Endodermal cell (in vitro differentiated cells): ENCODE measurements around the gene SLAMF7. TPM values are rescaled to one million over a fixed set of nuclear protein-coding genes. Genes with fewer than 3 reads are reported as not detected.
"Not testable (repeated sequence)": the region's sequence is repeated elsewhere in the genome, so short reads cannot be mapped to it uniquely, and the experiment has no call there.

Source experiments
- DNase-seq: peaks from one replicate; pipeline ENCODE4 v3.0.0-alpha.2; 2017
- H3K27ac ChIP-seq: 2 replicates; pipeline ENCODE4 v1.5.1; 2013; ENCODE audit warnings: mild to moderate bottlenecking, low read depth, low read length, moderate library complexity
- H3K27me3 ChIP-seq: 2 replicates; pipeline ENCODE4 v1.6.1; 2013; ENCODE audit warnings: mild to moderate bottlenecking, low read length, moderate library complexity; ENCODE audit not compliant: insufficient read depth, control insufficient read depth, poor library complexity, severe bottlenecking
- H3K36me3 ChIP-seq: 2 replicates; pipeline ENCODE4 v1.7.0; 2013; ENCODE audit warnings: mild to moderate bottlenecking, low read length, moderate library complexity; ENCODE audit not compliant: control insufficient read depth, insufficient read depth
- H3K4me1 ChIP-seq: one replicate; pipeline ENCODE4 v1.7.0; 2013; ENCODE audit warnings: low read length; ENCODE audit not compliant: control insufficient read depth, insufficient read depth
- H3K4me3 ChIP-seq: 2 replicates; pipeline ENCODE4 v1.5.1; 2013; ENCODE audit warnings: mild to moderate bottlenecking, low read length, moderate library complexity
- H3K9ac ChIP-seq: 2 replicates; pipeline ENCODE4 v1.6.1; 2013; ENCODE audit warnings: mild to moderate bottlenecking, low read length, moderate library complexity; ENCODE audit not compliant: poor library complexity, severe bottlenecking; ENCODE audit errors: extremely low read depth
- H3K9me3 ChIP-seq: 2 replicates; pipeline ENCODE4 v1.6.1; 2013; ENCODE audit warnings: mild to moderate bottlenecking, low read length, moderate library complexity; ENCODE audit not compliant: control insufficient read depth
- H3K27ac Mint-ChIP-seq: 2 replicates; pipeline ENCODE4 v1.8.0; 2020; ENCODE audit warnings: mixed read lengths
- H3K27me3 Mint-ChIP-seq: 2 replicates; pipeline ENCODE4 v1.8.0; 2021; ENCODE audit warnings: mild to moderate bottlenecking, mixed read lengths; ENCODE audit not compliant: insufficient read depth
- H3K36me3 Mint-ChIP-seq: 2 replicates; pipeline ENCODE4 v1.8.0; 2020; ENCODE audit warnings: low read depth, mixed read lengths
- H3K4me1 Mint-ChIP-seq: 2 replicates; pipeline ENCODE4 v1.8.0; 2020; ENCODE audit warnings: mixed read lengths
- H3K4me3 Mint-ChIP-seq: 2 replicates; pipeline ENCODE4 v1.8.0; 2020; ENCODE audit warnings: mild to moderate bottlenecking, moderate library complexity, mixed read lengths
- H3K9me3 Mint-ChIP-seq: 2 replicates; pipeline ENCODE4 v1.8.0; 2020; ENCODE audit warnings: mild to moderate bottlenecking, mixed read lengths
- WGBS, 2 experiments: methylation state at CpG; one replicate each; pipeline versions ENCODE4 v1.1.5 to v1.1.7; 2013; ENCODE audit warnings: missing lambda C conversion rate in 2 of 2, mixed read lengths in 1 of 2; ENCODE audit not compliant: insufficient coverage in 1 of 2, insufficient read length in 1 of 2; 5-methylcytosine and 5-hydroxymethylcytosine counted together
- total RNA-seq, 2 donors: library from RNA; stranded (reverse); fragmentation: NEBNext Ultra II Directional in 1 of 2; extraction: Animal tissue kit (Norgen Biotek cat#: 25700) in 1 of 2; gene quantifications; 2 replicates in 1 of 2; 3 replicates in 1 of 2; pipeline ENCODE4 v1.2.1, GENCODE V29; 2021
- TF ChIP-seq, protein P1 (sequence below): fragments of 200-600 bp; sonication (generic); conservative IDR thresholded peaks from 2 replicates; pipeline ENCODE4 v1.5.0; 2021; ENCODE audit warnings: antibody characterized with exemption, mild to moderate bottlenecking

The SLAMF7 gene
- total RNA-seq, 2 donors from 2014 or later = not detected

DNA sequence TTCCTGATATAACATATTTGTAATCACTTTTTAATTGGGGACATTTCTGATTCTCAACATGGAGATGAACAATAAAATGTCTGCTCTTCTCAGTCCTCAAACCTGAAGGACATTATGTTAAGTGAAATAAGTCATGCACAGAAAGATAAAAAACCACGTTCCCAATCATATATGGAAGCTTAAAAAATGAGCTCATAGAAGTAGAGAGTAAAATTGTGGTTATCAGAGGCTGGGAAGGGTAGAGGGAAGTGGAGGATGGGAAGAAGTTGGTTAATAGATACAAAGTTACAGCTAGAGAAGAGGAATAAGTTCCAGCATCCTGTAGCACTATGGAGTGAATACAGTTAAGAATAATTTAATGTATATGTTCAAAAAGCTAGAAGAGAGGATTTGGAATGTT, 25.9 kb upstream of the SLAMF7 start:
- H3K4me3 ChIP-seq = no peak overlapping the region
- 95% methylated on average over 1 of the region's 1 CpG; no CpG with 5 or more reads in 1 of the 2 experiments for WGBS, 2 experiments
- Mint-ChIP-seq H3K9me3 (no peaks in the 10 kb centered on the region), H3K4me3 (no peak overlapping the region), H3K27ac (no peak overlapping the region), H3K27me3 (no peaks in the 10 kb centered on the region), H3K36me3 (no peaks in the 10 kb centered on the region), H3K4me1 (no peaks in the 10 kb centered on the region)
- H3K36me3 ChIP-seq = no peaks in the 10 kb centered on the region
- no peak overlapping the region for H3K27ac ChIP-seq
- H3K9ac ChIP-seq = no peak overlapping the region
- H3K27me3 ChIP-seq = peaks cover 7% of the 10 kb centered on the region
- no peaks in the 10 kb centered on the region for H3K9me3 ChIP-seq
- H3K4me1 ChIP-seq = no peaks in the 10 kb centered on the region
- TF ChIP-seq, protein P1, sequence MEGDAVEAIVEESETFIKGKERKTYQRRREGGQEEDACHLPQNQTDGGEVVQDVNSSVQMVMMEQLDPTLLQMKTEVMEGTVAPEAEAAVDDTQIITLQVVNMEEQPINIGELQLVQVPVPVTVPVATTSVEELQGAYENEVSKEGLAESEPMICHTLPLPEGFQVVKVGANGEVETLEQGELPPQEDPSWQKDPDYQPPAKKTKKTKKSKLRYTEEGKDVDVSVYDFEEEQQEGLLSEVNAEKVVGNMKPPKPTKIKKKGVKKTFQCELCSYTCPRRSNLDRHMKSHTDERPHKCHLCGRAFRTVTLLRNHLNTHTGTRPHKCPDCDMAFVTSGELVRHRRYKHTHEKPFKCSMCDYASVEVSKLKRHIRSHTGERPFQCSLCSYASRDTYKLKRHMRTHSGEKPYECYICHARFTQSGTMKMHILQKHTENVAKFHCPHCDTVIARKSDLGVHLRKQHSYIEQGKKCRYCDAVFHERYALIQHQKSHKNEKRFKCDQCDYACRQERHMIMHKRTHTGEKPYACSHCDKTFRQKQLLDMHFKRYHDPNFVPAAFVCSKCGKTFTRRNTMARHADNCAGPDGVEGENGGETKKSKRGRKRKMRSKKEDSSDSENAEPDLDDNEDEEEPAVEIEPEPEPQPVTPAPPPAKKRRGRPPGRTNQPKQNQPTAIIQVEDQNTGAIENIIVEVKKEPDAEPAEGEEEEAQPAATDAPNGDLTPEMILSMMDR = no peak
- no peak for DNase-seq

GRCh38 chr1:160714034-160714648, 24.9 kb upstream of the SLAMF7 start:
- not testable (repeated sequence) for H3K36me3 Mint-ChIP-seq, DNase-seq, H3K4me1 ChIP-seq, H3K4me1 Mint-ChIP-seq, H3K36me3 ChIP-seq, H3K4me3 Mint-ChIP-seq, H3K27ac Mint-ChIP-seq, H3K27me3 Mint-ChIP-seq, H3K27me3 ChIP-seq, H3K9me3 ChIP-seq, H3K9me3 Mint-ChIP-seq, H3K4me3 ChIP-seq, H3K9ac ChIP-seq, H3K27ac ChIP-seq
- WGBS, 2 experiments = 87% methylated on average over 5 of the region's 5 CpGs; no CpG with 5 or more reads in 1 of the 2 experiments

GRCh38 chr1:160716013-160716412, 23.0 kb upstream of the SLAMF7 start:
- peaks cover 7% of the 10 kb centered on the region for H3K9me3 Mint-ChIP-seq
- no peak overlapping the region for H3K9ac ChIP-seq
- no peaks in the 10 kb centered on the region for H3K4me1 ChIP-seq
- H3K9me3 ChIP-seq = peaks cover 8% of the 10 kb centered on the region
- H3K27me3 Mint-ChIP-seq = no peaks in the 10 kb centered on the region
- no peaks in the 10 kb centered on the region for H3K36me3 ChIP-seq
- H3K27me3 ChIP-seq = peaks cover 2% of the 10 kb centered on the region
- no peaks in the 10 kb centered on the region for H3K36me3 Mint-ChIP-seq
- H3K4me1 Mint-ChIP-seq = no peaks in the 10 kb centered on the region
- TF ChIP-seq, protein P1 = no peak
- DNase-seq = no peak
- H3K27ac Mint-ChIP-seq = no peak overlapping the region
- no peak overlapping the region for H3K4me3 Mint-ChIP-seq
- H3K4me3 ChIP-seq = no peak overlapping the region
- H3K27ac ChIP-seq = no peak overlapping the region
- 100% methylated on average over 1 of the region's 1 CpG; no CpG with 5 or more reads in 1 of the 2 experiments for WGBS, 2 experiments

GRCh38 chr1:160717306-160717705, 21.7 kb upstream of the SLAMF7 start:
- no peaks in the 10 kb centered on the region for H3K4me1 ChIP-seq
- no peaks in the 10 kb centered on the region for H3K4me1 Mint-ChIP-seq
- no peaks in the 10 kb centered on the region for H3K36me3 ChIP-seq
- no peak overlapping the region for H3K27ac Mint-ChIP-seq
- peaks cover 10% of the 10 kb centered on the region for H3K9me3 Mint-ChIP-seq
- H3K27me3 Mint-ChIP-seq = no peaks in the 10 kb centered on the region
- TF ChIP-seq, protein P1 = no peak
- DNase-seq = no peak
- no peak overlapping the region for H3K27ac ChIP-seq
- no peak overlapping the region for H3K9ac ChIP-seq
- WGBS, 2 experiments = 91 to 97% methylated on average over 3 to 5 of the region's 5 CpGs
- H3K36me3 Mint-ChIP-seq = no peaks in the 10 kb centered on the region
- H3K27me3 ChIP-seq = no peaks in the 10 kb centered on the region
- peaks cover 14% of the 10 kb centered on the region for H3K9me3 ChIP-seq
- H3K4me3 Mint-ChIP-seq = no peak overlapping the region
- H3K4me3 ChIP-seq = no peak overlapping the region
